GM12878 (cell line): Measurements from ENCODE around the gene LRRC27. TPM values are rescaled to one million over a fixed set of nuclear protein-coding genes. Genes with fewer than 3 reads are reported as not detected.

Experiments used
- ATAC-seq: fragments of 200-7000 bp; cut with Tn5 transposase; 3 replicates; pipeline ENCODE4 v1.9.1; 2020; ENCODE audit warnings: mild to moderate bottlenecking, moderate library complexity
- BruUV-seq: library from RNA; stranded (reverse); fragments of 400-500 nt; replicated peaks from 2 replicates; lab custom pipeline; 2021; lab: Mats Ljungman, UMichigan
- CTCF ChIA-PET: fragments of 300-600 bp; sonication (Branson Sonifier 250); formaldehyde crosslinking; extraction: SDS; loops from one replicate; lab custom pipeline; 2021; ENCODE audit warnings: inconsistent platforms; lab: Yijun Ruan, JAX
- POLR2A ChIA-PET: fragments of 350-600 bp; formaldehyde crosslinking; extraction: SDS; loops from one replicate; lab custom pipeline; 2021; ENCODE audit warnings: inconsistent platforms; lab: Charles Lee
- RAD21 ChIA-PET: fragments of 300-600 bp; sonication (Branson Sonifier 250); formaldehyde crosslinking; loops from one replicate; lab custom pipeline; 2023; ENCODE audit warnings: antibody characterized with exemption; ENCODE audit not compliant: unreplicated experiment; lab: Charles Lee
- SMC1A ChIA-PET: fragments of 300-600 bp; sonication (Branson Sonifier 250); formaldehyde crosslinking; loops from one replicate; lab custom pipeline; 2023; ENCODE audit not compliant: unreplicated experiment, uncharacterized antibody; lab: Charles Lee
- DNase-seq: peaks from one replicate; pipeline ENCODE4 v3.0.0-alpha.2; 2011; ENCODE audit warnings: low read depth, low spot score
- FAIRE-seq: peaks from 3 replicates; lab custom pipeline; 2011; peaks lifted over from hg19 to GRCh38; lab: Jason Lieb, UNC
- H2AFZ ChIP-seq: 2 replicates; pipeline ENCODE4 v1.6.0; 2011; ENCODE audit warnings: low read depth, low read length, control low read depth; ENCODE audit not compliant: control insufficient read depth
- H3K27ac ChIP-seq: 2 replicates; pipeline ENCODE4 v1.5.1; 2011; ENCODE audit warnings: control low read depth; ENCODE audit not compliant: control insufficient read depth, insufficient read depth
- H3K27me3 ChIP-seq, 2 experiments: replicated peaks in 1 of 2; 2 replicates each; pipeline versions ENCODE4 v1.6.0 to v1.6.1; 2011; ENCODE audit warnings: low read length in 1 of 2; ENCODE audit not compliant: control insufficient read depth in 2 of 2, insufficient read depth in 2 of 2
- H3K36me3 ChIP-seq, 2 experiments: 2 replicates each; pipeline ENCODE4 v1.5.1; 2011; ENCODE audit warnings: low read length in 1 of 2; ENCODE audit not compliant: control insufficient read depth in 2 of 2, insufficient read depth in 2 of 2
- H3K4me1 ChIP-seq: 2 replicates; pipeline ENCODE4 v1.6.1; 2011; ENCODE audit warnings: mild to moderate bottlenecking, low read length, moderate library complexity, mixed read lengths; ENCODE audit not compliant: control insufficient read depth, insufficient read depth
- H3K4me2 ChIP-seq: 2 replicates; pipeline ENCODE4 v1.6.0; 2011; ENCODE audit warnings: control low read depth; ENCODE audit not compliant: control insufficient read depth, insufficient read depth
- H3K4me3 ChIP-seq: fragments of 200-600 bp; sonication (generic); 2 replicates; pipeline ENCODE4 v1.5.1; 2016
- H3K79me2 ChIP-seq: 2 replicates; pipeline ENCODE4 v1.6.0; 2011; ENCODE audit warnings: low read length; ENCODE audit not compliant: control insufficient read depth, insufficient read depth
- H3K9ac ChIP-seq: 2 replicates; pipeline ENCODE4 v1.8.0; 2011; ENCODE audit warnings: low read length, control low read depth, mixed read lengths; ENCODE audit not compliant: control insufficient read depth, insufficient read depth
- H3K9me3 ChIP-seq: replicated peaks from 3 replicates; pipeline ENCODE4 v1.5.1; 2011; ENCODE audit warnings: mild to moderate bottlenecking, low read length; ENCODE audit not compliant: control insufficient read depth, insufficient read depth
- H4K20me1 ChIP-seq: 2 replicates; pipeline ENCODE4 v1.6.0; 2011; ENCODE audit not compliant: control insufficient read depth, insufficient read depth
- MTA2 ChIP-seq: fragments of 450-650 bp; IDR thresholded peaks from 2 replicates; pipeline ENCODE4 v1.6.1; 2016; ENCODE audit warnings: low read depth, mild to moderate bottlenecking, moderate library complexity
- RBBP5 ChIP-seq: fragments of 200-600 bp; sonication (generic); conservative IDR thresholded peaks from 2 replicates; pipeline ENCODE4 v1.6.1; 2016
- RCOR1 ChIP-seq: conservative IDR thresholded peaks from 2 replicates; pipeline ENCODE4 v1.6.1; 2012; ENCODE audit warnings: low read depth, low read length, improper control_type of control experiment
- SPI1 ChIP-seq: IDR thresholded peaks from 2 replicates; pipeline ENCODE4 v1.6.1; 2011; ENCODE audit warnings: low read depth, mild to moderate bottlenecking, low read length, moderate library complexity, borderline replicate concordance; ENCODE audit not compliant: insufficient read depth
- USF2 ChIP-seq: IDR thresholded peaks from 2 replicates; pipeline ENCODE4 v1.6.1; 2011; ENCODE audit warnings: low read depth, low read length, improper control_type of control experiment, borderline replicate concordance
- ZSCAN29 ChIP-seq: fragments of 450-650 bp; IDR thresholded peaks from 2 replicates; pipeline ENCODE4 v1.6.1; 2017; ENCODE audit warnings: mild to moderate bottlenecking, moderate library complexity
- WGBS: methylation state at CpG from one replicate; pipeline ENCODE4 v1.1.6; 2016; ENCODE audit warnings: low lambda C conversion rate; ENCODE audit not compliant: insufficient replicate concordance, insufficient coverage; ENCODE audit errors: missing lambda C conversion rate; 5-methylcytosine and 5-hydroxymethylcytosine counted together
- in situ Hi-C: fragments of 300-500 bp; cut with MboI; formaldehyde crosslinking; loops from 9 replicates; pipeline ENCODE4 v1.14.3; 2018; ENCODE audit warnings: mixed read lengths
- intact Hi-C: fragments of 100-400 bp; cut with micrococcal nuclease; formaldehyde crosslinking; loops from one replicate; pipeline ENCODE4 v1.14.2; 2022; ENCODE audit not compliant: unreplicated experiment
- polyA plus RNA-seq, 11 experiments: library from polyadenylated mRNA; depleted of rRNA in 4 of 11; unstranded in 6 of 11; stranded (reverse) in 5 of 11; fragments of >200 nt; fragmentation: Nextera tagmentation in 4 of 11; fragmentation: Illumina TruSeq in 1 of 11; extraction: Ambion mirVana in 4 of 11; extraction: Trizol in 1 of 11; gene quantifications; 1 replicate in 1 of 11; 2 replicates in 10 of 11; pipeline versions ENCODE4 v1.2.1 to v1.2.3, GENCODE V29; 2011 to 2016; ENCODE audit warnings: inconsistent platforms in 2 of 11, missing spikeins in 2 of 11, low read depth in 1 of 11
- total RNA-seq, 4 experiments: library from RNA; depleted of rRNA in 3 of 4; stranded (reverse); fragments of >200 nt in 3 of 4; fragmentation: Illumina TruSeq in 1 of 4; extraction: Trizol in 1 of 4; gene quantifications; 2 replicates each; pipeline versions ENCODE4 v1.2.1 to v1.2.3, GENCODE V29; 2013 to 2021
- TF ChIP-seq, protein P1 (sequence below): fragments of 450-650 bp; IDR thresholded peaks from 2 replicates; pipeline ENCODE4 v1.6.1; 2018; ENCODE audit warnings: borderline replicate concordance, mild to moderate bottlenecking; ENCODE audit not compliant: partially characterized antibody
- TF ChIP-seq, protein P2 (sequence below): IDR thresholded peaks from 2 replicates; pipeline ENCODE4 v1.6.1; 2012; ENCODE audit warnings: mild to moderate bottlenecking, low read depth, low read length

The LRRC27 gene
- total and polyA plus RNA-seq, 10 of the 15 experiments (the other 5 are each of a cell fraction or from before 2014, with no cell fraction given) = 0.48 to 6.9 (median 4.7) TPM

DNA sequence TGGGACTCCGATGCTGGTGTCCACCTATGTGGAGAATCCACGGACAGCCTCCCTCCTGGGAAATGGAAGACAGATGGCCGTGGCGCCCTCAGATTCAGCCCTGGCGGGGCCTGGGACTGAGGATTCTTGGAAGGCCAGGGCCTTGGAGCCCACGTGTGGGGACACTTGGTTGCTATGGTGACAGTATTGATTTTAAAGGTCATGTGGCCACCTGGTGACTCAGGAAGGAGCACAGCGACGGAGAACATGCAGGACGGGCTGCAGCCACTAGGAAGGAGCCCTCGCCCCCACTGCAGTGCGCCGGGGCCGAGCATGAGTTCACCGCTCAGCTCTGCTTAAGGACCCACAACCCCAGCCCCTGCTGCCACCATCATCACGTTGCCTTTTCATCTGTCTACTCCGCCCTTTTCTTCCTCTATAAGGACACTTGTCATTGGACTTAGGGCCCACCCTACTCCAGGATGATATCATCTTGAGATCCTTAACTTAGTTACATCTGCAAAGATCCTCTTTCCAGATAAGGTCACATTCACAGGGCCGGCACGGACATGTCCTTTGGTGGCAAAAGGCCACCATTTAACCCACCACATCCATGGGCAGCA lies 20.6 kb upstream of the LRRC27 start:
- POLR2A ChIA-PET = no interaction called here
- RAD21 ChIA-PET = no interaction called here

GRCh38 chr10:132313305-132313704 lies 18.7 kb upstream of the LRRC27 start:
- H3K27me3 ChIP-seq = peaks cover 3 to 7% of the 10 kb centered on the region in 2 experiments
- no peaks in the 10 kb centered on the region for H3K79me2 ChIP-seq
- 52% methylated on average over 12 of the region's 12 CpGs for WGBS
- H3K9ac ChIP-seq = no peak overlapping the region
- H3K4me2 ChIP-seq = no peak overlapping the region
- POLR2A ChIA-PET = no interaction called here
- no peaks in the 10 kb centered on the region; the same call in 1 of the 2 replicates for H4K20me1 ChIP-seq
- H3K4me3 ChIP-seq = no peak overlapping the region
- no peaks in the 10 kb centered on the region; the same call in 2 of the 3 replicates for H3K9me3 ChIP-seq
- DNase-seq = no peak
- ATAC-seq = no peak
- no peak for FAIRE-seq
- no peak overlapping the region for H2AFZ ChIP-seq
- in situ Hi-C loops (no loop called here), intact Hi-C loops (no loop called here)
- H3K27ac ChIP-seq = no peak overlapping the region
- H3K36me3 ChIP-seq = no peaks in the 10 kb centered on the region
- no peaks in the 10 kb centered on the region for H3K4me1 ChIP-seq
- RAD21 ChIA-PET = no interaction called here
- SMC1A ChIA-PET = no interaction called here
- CTCF ChIA-PET = no interaction called here
- no TSS peak for BruUV-seq
- TF ChIP-seq RCOR1 (no peak), RBBP5 (no peak), SPI1 (no peak)
- TF ChIP-seq, protein P1, sequence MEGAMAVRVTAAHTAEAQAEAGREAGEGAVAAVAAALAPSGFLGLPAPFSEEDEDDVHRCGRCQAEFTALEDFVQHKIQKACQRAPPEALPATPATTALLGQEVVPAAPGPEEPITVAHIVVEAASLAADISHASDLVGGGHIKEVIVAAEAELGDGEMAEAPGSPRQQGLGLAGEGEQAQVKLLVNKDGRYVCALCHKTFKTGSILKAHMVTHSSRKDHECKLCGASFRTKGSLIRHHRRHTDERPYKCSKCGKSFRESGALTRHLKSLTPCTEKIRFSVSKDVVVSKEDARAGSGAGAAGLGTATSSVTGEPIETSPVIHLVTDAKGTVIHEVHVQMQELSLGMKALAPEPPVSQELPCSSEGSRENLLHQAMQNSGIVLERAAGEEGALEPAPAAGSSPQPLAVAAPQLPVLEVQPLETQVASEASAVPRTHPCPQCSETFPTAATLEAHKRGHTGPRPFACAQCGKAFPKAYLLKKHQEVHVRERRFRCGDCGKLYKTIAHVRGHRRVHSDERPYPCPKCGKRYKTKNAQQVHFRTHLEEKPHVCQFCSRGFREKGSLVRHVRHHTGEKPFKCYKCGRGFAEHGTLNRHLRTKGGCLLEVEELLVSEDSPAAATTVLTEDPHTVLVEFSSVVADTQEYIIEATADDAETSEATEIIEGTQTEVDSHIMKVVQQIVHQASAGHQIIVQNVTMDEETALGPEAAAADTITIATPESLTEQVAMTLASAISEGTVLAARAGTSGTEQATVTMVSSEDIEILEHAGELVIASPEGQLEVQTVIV = no peak
- TF ChIP-seq, protein P2, sequence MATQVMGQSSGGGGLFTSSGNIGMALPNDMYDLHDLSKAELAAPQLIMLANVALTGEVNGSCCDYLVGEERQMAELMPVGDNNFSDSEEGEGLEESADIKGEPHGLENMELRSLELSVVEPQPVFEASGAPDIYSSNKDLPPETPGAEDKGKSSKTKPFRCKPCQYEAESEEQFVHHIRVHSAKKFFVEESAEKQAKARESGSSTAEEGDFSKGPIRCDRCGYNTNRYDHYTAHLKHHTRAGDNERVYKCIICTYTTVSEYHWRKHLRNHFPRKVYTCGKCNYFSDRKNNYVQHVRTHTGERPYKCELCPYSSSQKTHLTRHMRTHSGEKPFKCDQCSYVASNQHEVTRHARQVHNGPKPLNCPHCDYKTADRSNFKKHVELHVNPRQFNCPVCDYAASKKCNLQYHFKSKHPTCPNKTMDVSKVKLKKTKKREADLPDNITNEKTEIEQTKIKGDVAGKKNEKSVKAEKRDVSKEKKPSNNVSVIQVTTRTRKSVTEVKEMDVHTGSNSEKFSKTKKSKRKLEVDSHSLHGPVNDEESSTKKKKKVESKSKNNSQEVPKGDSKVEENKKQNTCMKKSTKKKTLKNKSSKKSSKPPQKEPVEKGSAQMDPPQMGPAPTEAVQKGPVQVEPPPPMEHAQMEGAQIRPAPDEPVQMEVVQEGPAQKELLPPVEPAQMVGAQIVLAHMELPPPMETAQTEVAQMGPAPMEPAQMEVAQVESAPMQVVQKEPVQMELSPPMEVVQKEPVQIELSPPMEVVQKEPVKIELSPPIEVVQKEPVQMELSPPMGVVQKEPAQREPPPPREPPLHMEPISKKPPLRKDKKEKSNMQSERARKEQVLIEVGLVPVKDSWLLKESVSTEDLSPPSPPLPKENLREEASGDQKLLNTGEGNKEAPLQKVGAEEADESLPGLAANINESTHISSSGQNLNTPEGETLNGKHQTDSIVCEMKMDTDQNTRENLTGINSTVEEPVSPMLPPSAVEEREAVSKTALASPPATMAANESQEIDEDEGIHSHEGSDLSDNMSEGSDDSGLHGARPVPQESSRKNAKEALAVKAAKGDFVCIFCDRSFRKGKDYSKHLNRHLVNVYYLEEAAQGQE = no peak

More for the DNA sequence above, 20.6 kb upstream of the LRRC27 start:
- Histone ChIP-seq H4K20me1 (no peaks in the 10 kb centered on the region; the same call in 1 of the 2 replicates), H3K27ac (no peak overlapping the region), H3K36me3 (no peaks in the 10 kb centered on the region), H3K4me3 (no peak overlapping the region), H2AFZ (no peak overlapping the region), H3K9me3 (no peaks in the 10 kb centered on the region; the same call in 2 of the 3 replicates), H3K27me3 (peaks cover 5 to 13% of the 10 kb centered on the region in 2 experiments), H3K9ac (no peak overlapping the region)
- DNase-seq = no peak
- no peak for FAIRE-seq
- intact Hi-C loops (no loop called here), in situ Hi-C loops (no loop called here)
- BruUV-seq = no TSS peak
- ChIA-PET SMC1A (no interaction called here), CTCF (no interaction called here)
- ATAC-seq = no peak
- TF ChIP-seq USF2 (no peak), ZSCAN29 (no peak), MTA2 (no peak)
- TF ChIP-seq, all 136 proteins: peak for 0
- WGBS = 63% methylated on average over 15 of the region's 18 CpGs
- Histone ChIP-seq H3K4me1 (no peaks in the 10 kb centered on the region), H3K79me2 (no peaks in the 10 kb centered on the region), H3K4me2 (no peak overlapping the region)
